H1 (cell line): Measurements from ENCODE around the gene ARHGAP12. TPM values are rescaled to one million over a fixed set of nuclear protein-coding genes. Genes with fewer than 3 reads are reported as not detected.

Source experiments
- BRCA1 ChIP-seq: IDR thresholded peaks from 2 replicates; pipeline ENCODE4 v1.6.1; 2012; ENCODE audit warnings: low read depth, low read length, improper control_type of control experiment
- CBX8 ChIP-seq: fragments of 300-800, 300-1000 bp; sonication (generic); IDR thresholded peaks from 2 replicates; pipeline ENCODE4 v1.7.1; 2016; ENCODE audit warnings: low read depth, low read length, borderline replicate concordance
- CHD7 ChIP-seq: fragments of 300-600 bp; sonication (generic); IDR thresholded peaks from 2 replicates; pipeline ENCODE4 v1.7.1; 2012; ENCODE audit warnings: low read length, moderate library complexity, mild to moderate bottlenecking, inconsistent platforms; ENCODE audit not compliant: insufficient replicate concordance
- HDAC6 ChIP-seq: IDR thresholded peaks from one replicate; pipeline ENCODE4 v1.7.1; 2012; ENCODE audit warnings: low read depth, mild to moderate bottlenecking, inconsistent platforms, low read length, moderate library complexity
- JUND ChIP-seq: IDR thresholded peaks from 2 replicates; pipeline ENCODE4 v1.6.1; 2011; ENCODE audit warnings: mild to moderate bottlenecking, improper control_type of control experiment, low read length
- NRF1 ChIP-seq: IDR thresholded peaks from 2 replicates; pipeline ENCODE4 v1.6.1; 2011; ENCODE audit warnings: mild to moderate bottlenecking, low read depth, low read length, improper control_type of control experiment
- USF2 ChIP-seq: IDR thresholded peaks from 2 replicates; pipeline ENCODE4 v1.6.1; 2011; ENCODE audit warnings: low read length, improper control_type of control experiment
- polyA plus RNA-seq, 7 experiments: library from polyadenylated mRNA; depleted of rRNA in 3 of 7; stranded (reverse) in 5 of 7; unstranded in 2 of 7; fragments of >200 nt in 5 of 7; fragments of 200-250 nt in 2 of 7; gene quantifications; 1 replicate in 5 of 7; 2 replicates in 1 of 7; 4 replicates in 1 of 7; pipeline versions ENCODE4 v1.2.1 to v1.2.3, GENCODE V29; 2011 to 2013; ENCODE audit warnings: missing spikeins in 2 of 7, mixed read lengths in 2 of 7
- total RNA-seq: library from RNA; stranded (reverse); fragmentation: NEBNext Ultra II Directional; extraction: Animal tissue kit (Norgen Biotek cat#: 25700); gene quantifications from 2 replicates; pipeline ENCODE4 v1.2.1, GENCODE V29; 2021
- TF ChIP-seq, protein P1 (sequence below), 3 experiments: IDR thresholded peaks; 1 replicate in 2 of 3; 2 replicates in 1 of 3; pipeline versions ENCODE4 v1.5.1 to v1.6.1; 2011; ENCODE audit warnings: low read length in 3 of 3, mild to moderate bottlenecking in 3 of 3, inconsistent platforms in 2 of 3, low read depth in 1 of 3, moderate library complexity in 1 of 3; ENCODE audit not compliant: insufficient read depth in 1 of 3; ENCODE audit errors: control extremely low read depth in 1 of 3

Gene ARHGAP12
- total and polyA plus RNA-seq, 2 of the 8 experiments (the other 6 are each of a cell fraction or from before 2014, with no cell fraction given): 10.1 to 39.0 TPM

GRCh38 chr10:31778627-31779026 is 150.0 kb downstream of the ARHGAP12 start (continued):
- TF ChIP-seq CHD7 (no peak), JUND (no peak), BRCA1 (no peak), USF2 (no peak), HDAC6 (no peak), NRF1 (no peak), CBX8 (no peak)
- TF ChIP-seq, protein P1, sequence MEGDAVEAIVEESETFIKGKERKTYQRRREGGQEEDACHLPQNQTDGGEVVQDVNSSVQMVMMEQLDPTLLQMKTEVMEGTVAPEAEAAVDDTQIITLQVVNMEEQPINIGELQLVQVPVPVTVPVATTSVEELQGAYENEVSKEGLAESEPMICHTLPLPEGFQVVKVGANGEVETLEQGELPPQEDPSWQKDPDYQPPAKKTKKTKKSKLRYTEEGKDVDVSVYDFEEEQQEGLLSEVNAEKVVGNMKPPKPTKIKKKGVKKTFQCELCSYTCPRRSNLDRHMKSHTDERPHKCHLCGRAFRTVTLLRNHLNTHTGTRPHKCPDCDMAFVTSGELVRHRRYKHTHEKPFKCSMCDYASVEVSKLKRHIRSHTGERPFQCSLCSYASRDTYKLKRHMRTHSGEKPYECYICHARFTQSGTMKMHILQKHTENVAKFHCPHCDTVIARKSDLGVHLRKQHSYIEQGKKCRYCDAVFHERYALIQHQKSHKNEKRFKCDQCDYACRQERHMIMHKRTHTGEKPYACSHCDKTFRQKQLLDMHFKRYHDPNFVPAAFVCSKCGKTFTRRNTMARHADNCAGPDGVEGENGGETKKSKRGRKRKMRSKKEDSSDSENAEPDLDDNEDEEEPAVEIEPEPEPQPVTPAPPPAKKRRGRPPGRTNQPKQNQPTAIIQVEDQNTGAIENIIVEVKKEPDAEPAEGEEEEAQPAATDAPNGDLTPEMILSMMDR (IDR thresholded peaks at IDR 0.05; ENCODE audit: control extremely low read depth in 1 of 3, insufficient read depth in 1 of 3, low read depth in 1 of 3, low read length in 3 of 3): no peak
